SIG-M5 treated with dmso at 0.1 percent for 504 hours (cell line): ENCODE results near the gene ANKRD2.

Source experiments
- DNase-seq: peaks from one replicate; lab custom pipeline; 2025; ENCODE audit not compliant: unreplicated experiment; lab: John Stamatoyannopoulos, UW

Gene ANKRD2

DNA sequence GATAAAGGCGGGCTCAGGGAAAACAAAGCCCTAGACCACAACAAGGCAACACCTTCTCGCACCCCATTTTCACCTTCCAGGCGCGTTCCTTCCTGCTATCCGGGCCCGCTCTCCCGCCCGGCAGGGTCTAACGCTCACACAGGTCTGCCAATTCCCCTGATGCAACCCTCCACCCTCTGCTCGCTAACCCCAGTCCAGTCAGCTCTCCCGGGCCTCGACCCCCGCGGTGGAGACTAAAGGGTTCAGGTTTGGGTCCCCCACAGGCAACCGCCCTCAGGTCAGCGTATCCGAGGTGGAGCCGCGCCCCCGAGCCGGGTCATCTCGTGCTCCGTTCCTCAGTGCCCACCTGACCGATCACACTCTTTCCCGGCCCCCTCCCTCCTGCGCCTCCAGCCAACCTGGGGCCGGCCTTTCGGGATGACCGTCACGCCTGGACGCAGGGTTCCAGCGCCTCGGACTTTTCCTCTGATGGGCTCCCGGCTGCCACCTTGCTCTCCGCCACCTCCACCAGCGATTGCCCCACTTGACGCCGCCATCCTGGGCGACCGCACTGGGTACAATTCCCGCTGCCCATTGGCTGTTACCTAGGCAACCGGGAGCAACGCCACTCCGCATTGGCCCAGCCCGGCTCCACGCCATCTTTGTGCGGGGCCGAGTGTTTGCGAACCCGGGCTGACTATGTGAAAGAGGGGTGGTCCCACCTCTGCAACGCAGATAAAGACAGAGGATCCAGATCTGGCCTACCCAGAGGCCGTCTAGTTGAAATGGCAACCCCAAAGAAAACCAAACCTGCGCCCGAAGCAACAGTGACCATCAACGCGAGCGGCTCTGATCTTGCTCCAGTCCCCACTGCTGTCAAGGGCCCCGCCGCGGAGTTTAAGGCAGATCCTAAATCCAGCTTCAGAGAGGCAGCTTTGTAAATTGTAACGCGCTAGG, 60.6 kb downstream of the ANKRD2 start, which contains the start of gene MORN4:
Gene MORN4 (minus strand): TSS at position 552 of the 936 bp plus-strand sequence. CDS start 13,847 bp downstream, outside the sequence.
- DNase-seq = peak; percentile 88
